ENCODE data around the gene UBA52.

DNA sequence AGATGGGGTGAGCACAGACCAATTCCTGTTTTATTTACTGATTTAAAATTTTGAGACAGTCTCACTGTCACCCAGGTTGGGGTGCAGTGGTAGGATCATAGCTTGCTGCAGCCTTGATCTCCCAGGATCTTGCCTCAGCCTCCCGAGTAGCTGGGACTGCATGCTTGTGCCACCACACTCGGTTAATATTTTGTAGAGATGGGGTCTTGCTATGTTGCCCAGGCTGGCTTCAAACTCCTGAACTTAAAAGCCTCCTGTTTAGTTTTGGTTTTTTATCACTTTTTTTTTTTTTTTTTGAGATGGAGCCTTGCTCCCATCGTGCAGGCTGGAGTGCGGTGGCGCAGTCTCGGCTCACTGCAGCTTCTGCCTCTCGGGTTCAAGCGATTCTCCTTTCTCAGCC, 4.7 kb downstream of the UBA52 start:
- TF ChIP-seq, protein P1, sequence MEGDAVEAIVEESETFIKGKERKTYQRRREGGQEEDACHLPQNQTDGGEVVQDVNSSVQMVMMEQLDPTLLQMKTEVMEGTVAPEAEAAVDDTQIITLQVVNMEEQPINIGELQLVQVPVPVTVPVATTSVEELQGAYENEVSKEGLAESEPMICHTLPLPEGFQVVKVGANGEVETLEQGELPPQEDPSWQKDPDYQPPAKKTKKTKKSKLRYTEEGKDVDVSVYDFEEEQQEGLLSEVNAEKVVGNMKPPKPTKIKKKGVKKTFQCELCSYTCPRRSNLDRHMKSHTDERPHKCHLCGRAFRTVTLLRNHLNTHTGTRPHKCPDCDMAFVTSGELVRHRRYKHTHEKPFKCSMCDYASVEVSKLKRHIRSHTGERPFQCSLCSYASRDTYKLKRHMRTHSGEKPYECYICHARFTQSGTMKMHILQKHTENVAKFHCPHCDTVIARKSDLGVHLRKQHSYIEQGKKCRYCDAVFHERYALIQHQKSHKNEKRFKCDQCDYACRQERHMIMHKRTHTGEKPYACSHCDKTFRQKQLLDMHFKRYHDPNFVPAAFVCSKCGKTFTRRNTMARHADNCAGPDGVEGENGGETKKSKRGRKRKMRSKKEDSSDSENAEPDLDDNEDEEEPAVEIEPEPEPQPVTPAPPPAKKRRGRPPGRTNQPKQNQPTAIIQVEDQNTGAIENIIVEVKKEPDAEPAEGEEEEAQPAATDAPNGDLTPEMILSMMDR (conservative IDR thresholded peaks at IDR 0.05; ENCODE audit: low read depth in 2 of 2): no peak
- no peak for TF ChIP-seq REST (IDR thresholded peaks at IDR 0.05; ENCODE audit: unreplicated experiment)
- no peak for TF ChIP-seq EZH2 (IDR thresholded peaks at IDR 0.05; ENCODE audit: low read depth, unreplicated experiment)
- no peak for TF ChIP-seq CREB1 (CRISPR knock-in tag; IDR thresholded peaks at IDR 0.05; ENCODE audit: low read depth)
- no peak for TF ChIP-seq POLR2AphosphoS5 (IDR thresholded peaks at IDR 0.05; ENCODE audit: low read depth)
- TF ChIP-seq ZNF114 (CRISPR knock-in tag; IDR thresholded peaks at IDR 0.05): no peak
- TF ChIP-seq EZH2phosphoT487 (IDR thresholded peaks at IDR 0.05; ENCODE audit: unreplicated experiment): no peak
